Measurements from ENCODE around the gene GNA14. TPM values are rescaled to one million over a fixed set of nuclear protein-coding genes. Genes with fewer than 3 reads are reported as not detected.
A peak's percentile ranks its signal among the peaks of the same experiment; 100 is the strongest.

The GNA14 gene
- total RNA-seq, 2 donors from 2014 or later: 0.62 to 8.0 TPM

DNA sequence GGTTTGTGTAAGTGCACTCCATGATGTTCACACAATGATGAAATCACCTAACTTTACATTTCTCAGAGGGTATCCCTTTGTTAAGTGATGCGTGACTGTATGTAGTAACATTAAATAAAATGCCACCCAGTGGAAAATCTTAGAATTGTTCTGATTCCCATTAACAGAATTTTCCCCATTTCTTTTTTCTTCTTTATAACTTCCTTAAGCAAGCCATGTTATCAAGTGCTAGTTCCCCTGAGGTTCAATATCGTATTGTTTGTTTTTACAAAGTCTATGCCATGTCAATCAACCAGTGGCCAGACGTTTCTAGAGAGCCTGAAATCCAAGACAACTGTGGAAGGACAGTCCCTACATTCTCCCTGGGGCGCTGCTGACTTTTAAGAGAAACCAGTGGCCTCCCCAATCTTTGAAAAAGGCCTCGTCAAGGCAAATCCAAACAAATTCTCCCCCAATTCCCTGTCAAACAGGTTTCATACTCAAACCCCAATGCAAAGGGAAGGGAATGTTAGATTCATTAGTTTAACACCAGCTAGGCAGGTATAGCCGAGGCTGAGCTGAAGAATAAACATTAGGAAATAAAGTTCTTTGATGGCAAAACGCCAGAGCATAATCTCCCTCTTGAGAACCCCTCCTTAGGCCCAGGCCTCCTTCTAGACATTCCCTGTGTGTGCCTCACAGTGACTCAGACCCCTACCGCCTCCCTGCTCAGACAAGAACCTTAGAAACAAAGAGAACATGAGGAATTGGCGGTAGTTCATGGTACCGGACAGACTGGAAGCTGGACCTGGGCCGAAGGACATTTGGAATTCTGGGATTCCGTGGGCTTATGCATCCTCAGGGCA is 198.7 kb downstream of the GNA14 start:
- no peak overlapping the region for H3K4me3 ChIP-seq (ENCODE audit: low read length)
- no peaks in the 10 kb centered on the region for H3K36me3 ChIP-seq (ENCODE audit: control insufficient read depth, insufficient read depth, low read length)
- Mint-ChIP-seq H3K36me3 (ENCODE audit: low read depth) (peaks cover 2% of the 10 kb centered on the region), H3K4me3 (no peak overlapping the region), H3K27ac (no peak overlapping the region), H3K9me3 (peaks cover 15% of the 10 kb centered on the region), H3K27me3 (ENCODE audit: insufficient read depth) (peaks cover 17% of the 10 kb centered on the region), H3K4me1 (no peaks in the 10 kb centered on the region)
- no peaks in the 10 kb centered on the region for H3K4me1 ChIP-seq (ENCODE audit: control insufficient read depth, insufficient read depth, low read length)
- peaks cover 19% of the 10 kb centered on the region for H3K27me3 ChIP-seq (ENCODE audit: control insufficient read depth, insufficient read depth, low read length, poor library complexity, severe bottlenecking)
- no peak overlapping the region for H3K27ac ChIP-seq (ENCODE audit: low read depth, low read length)
- H3K9me3 ChIP-seq (ENCODE audit: control insufficient read depth, low read length): peaks cover 12% of the 10 kb centered on the region
- 90 to 93% methylated on average over 10 to 12 of the region's 12 CpGs for WGBS, 2 experiments (ENCODE audit: insufficient coverage in 1 of 2, insufficient read length in 1 of 2)
- DNase-seq: no peak
- TF ChIP-seq, protein P1, sequence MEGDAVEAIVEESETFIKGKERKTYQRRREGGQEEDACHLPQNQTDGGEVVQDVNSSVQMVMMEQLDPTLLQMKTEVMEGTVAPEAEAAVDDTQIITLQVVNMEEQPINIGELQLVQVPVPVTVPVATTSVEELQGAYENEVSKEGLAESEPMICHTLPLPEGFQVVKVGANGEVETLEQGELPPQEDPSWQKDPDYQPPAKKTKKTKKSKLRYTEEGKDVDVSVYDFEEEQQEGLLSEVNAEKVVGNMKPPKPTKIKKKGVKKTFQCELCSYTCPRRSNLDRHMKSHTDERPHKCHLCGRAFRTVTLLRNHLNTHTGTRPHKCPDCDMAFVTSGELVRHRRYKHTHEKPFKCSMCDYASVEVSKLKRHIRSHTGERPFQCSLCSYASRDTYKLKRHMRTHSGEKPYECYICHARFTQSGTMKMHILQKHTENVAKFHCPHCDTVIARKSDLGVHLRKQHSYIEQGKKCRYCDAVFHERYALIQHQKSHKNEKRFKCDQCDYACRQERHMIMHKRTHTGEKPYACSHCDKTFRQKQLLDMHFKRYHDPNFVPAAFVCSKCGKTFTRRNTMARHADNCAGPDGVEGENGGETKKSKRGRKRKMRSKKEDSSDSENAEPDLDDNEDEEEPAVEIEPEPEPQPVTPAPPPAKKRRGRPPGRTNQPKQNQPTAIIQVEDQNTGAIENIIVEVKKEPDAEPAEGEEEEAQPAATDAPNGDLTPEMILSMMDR (conservative IDR thresholded peaks at IDR 0.05): peak; percentile 17
- no peak overlapping the region for H3K9ac ChIP-seq (ENCODE audit: extremely low read depth, low read length, poor library complexity, severe bottlenecking)

DNA sequence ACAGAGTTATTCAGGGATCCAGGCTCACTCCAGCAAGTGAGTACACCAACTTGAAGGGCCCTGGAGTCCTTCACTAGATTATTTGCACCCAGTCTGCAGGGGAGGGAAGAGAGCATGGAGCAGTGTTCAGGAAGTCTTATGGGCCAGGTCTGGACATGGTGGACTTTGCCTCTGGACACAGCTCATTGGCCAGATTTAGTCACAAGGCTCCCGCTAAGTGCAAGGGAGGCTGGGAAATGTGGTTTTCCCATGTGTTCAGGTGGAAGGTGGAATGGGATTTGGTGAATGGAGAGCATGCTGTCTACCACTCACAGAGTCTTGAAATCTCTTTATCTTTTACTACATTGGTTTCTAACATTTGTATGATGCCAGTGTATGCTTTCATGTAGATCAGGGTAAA is 200.5 kb downstream of the GNA14 start:
- Histone ChIP-seq H3K4me1 (ENCODE audit: control insufficient read depth, insufficient read depth, low read length) (no peaks in the 10 kb centered on the region), H3K9me3 (ENCODE audit: control insufficient read depth, low read length) (peaks cover 12% of the 10 kb centered on the region), H3K27ac (ENCODE audit: low read depth, low read length) (no peak overlapping the region), H3K36me3 (ENCODE audit: control insufficient read depth, insufficient read depth, low read length) (no peaks in the 10 kb centered on the region), H3K4me3 (ENCODE audit: low read length) (no peak overlapping the region), H3K9ac (ENCODE audit: extremely low read depth, low read length, poor library complexity, severe bottlenecking) (no peak overlapping the region), H3K27me3 (ENCODE audit: control insufficient read depth, insufficient read depth, low read length, poor library complexity, severe bottlenecking) (peaks cover 1% of the 10 kb centered on the region)
- TF ChIP-seq, protein P1 (conservative IDR thresholded peaks at IDR 0.05): no peak
- H3K36me3 Mint-ChIP-seq (ENCODE audit: low read depth): peaks cover 2% of the 10 kb centered on the region
- no peak overlapping the region for H3K27ac Mint-ChIP-seq
- H3K27me3 Mint-ChIP-seq (ENCODE audit: insufficient read depth): peaks cover 5% of the 10 kb centered on the region
- no peak for DNase-seq
- 89 to 100% methylated on average over 1 of the region's 1 CpG for WGBS, 2 experiments (ENCODE audit: insufficient coverage in 1 of 2, insufficient read length in 1 of 2)
- no peaks in the 10 kb centered on the region for H3K4me1 Mint-ChIP-seq
- H3K4me3 Mint-ChIP-seq: no peak overlapping the region
- H3K9me3 Mint-ChIP-seq: peaks cover 15% of the 10 kb centered on the region

DNA sequence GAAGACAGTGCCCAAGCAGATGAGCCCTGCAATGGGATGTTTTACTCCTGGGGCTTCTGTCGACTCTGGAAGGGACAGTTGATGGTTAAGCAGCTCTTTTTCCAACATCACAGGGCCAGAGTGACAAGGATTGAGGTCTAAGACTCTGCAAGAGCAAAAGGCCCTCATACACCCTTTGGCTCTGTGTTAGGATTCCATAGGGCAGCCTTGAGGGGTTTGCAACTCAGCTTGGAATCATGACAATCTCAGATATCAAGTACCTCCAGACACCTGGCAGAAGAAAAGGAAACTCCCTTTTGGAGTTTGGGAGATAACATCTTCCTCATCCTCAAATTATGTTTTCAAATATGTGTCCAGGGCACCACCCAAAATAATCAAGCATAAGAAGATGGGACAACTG is 205.7 kb downstream of the GNA14 start:
- Histone ChIP-seq H3K9ac (ENCODE audit: extremely low read depth, low read length, poor library complexity, severe bottlenecking) (no peak overlapping the region), H3K27ac (ENCODE audit: low read depth, low read length) (no peak overlapping the region), H3K27me3 (ENCODE audit: control insufficient read depth, insufficient read depth, low read length, poor library complexity, severe bottlenecking) (no peaks in the 10 kb centered on the region), H3K4me1 (ENCODE audit: control insufficient read depth, insufficient read depth, low read length) (no peaks in the 10 kb centered on the region), H3K9me3 (ENCODE audit: control insufficient read depth, low read length) (no peaks in the 10 kb centered on the region), H3K36me3 (ENCODE audit: control insufficient read depth, insufficient read depth, low read length) (no peaks in the 10 kb centered on the region), H3K4me3 (ENCODE audit: low read length) (no peak overlapping the region)
- H3K4me3 Mint-ChIP-seq: no peak overlapping the region
- H3K27me3 Mint-ChIP-seq (ENCODE audit: insufficient read depth): no peaks in the 10 kb centered on the region
- DNase-seq: no peak
- TF ChIP-seq, protein P1 (conservative IDR thresholded peaks at IDR 0.05): no peak
- H3K9me3 Mint-ChIP-seq: peaks cover 2% of the 10 kb centered on the region
- 80 to 87% methylated on average over 1 of the region's 1 CpG for WGBS, 2 experiments (ENCODE audit: insufficient coverage in 1 of 2, insufficient read length in 1 of 2)
- H3K36me3 Mint-ChIP-seq (ENCODE audit: low read depth): no peaks in the 10 kb centered on the region
- peaks cover 5% of the 10 kb centered on the region for H3K4me1 Mint-ChIP-seq
- H3K27ac Mint-ChIP-seq: no peak overlapping the region
